Gastroesophageal sphincter (tissue), 3 donors: ENCODE results near the gene HLA-B.
"Not testable (repeated sequence)": the region's sequence is repeated elsewhere in the genome, so short reads cannot be mapped to it uniquely, and the experiment has no call there.

Experiments used
- CTCF ChIP-seq, 4 experiments: fragments of 200-600 bp in 2 of 4; fragments of 450-650 bp in 2 of 4; sonication (generic) in 1 of 4; IDR thresholded peaks; one replicate each; pipeline ENCODE4 v1.5.1; 2017 to 2019; ENCODE audit warnings: antibody characterized with exemption in 4 of 4, mild to moderate bottlenecking in 2 of 4, moderate library complexity in 2 of 4
- POLR2A ChIP-seq, 2 donors: fragments of 450-650 bp; IDR thresholded peaks; one replicate each; pipeline ENCODE4 v1.6.1; 2017; ENCODE audit warnings: antibody characterized with exemption in 2 of 2, mild to moderate bottlenecking in 2 of 2, moderate library complexity in 1 of 2

- peak in 1 of 4 experiments; percentile 29 for TF ChIP-seq CTCF (IDR thresholded peaks at IDR 0.05)
- not testable (repeated sequence) for TF ChIP-seq POLR2A (IDR thresholded peaks at IDR 0.05)
Observed at GRCh38 chr6:31374118-31374517, 17.1 kb upstream of the HLA-B start.
